AG10803 (cell line): ENCODE results near the gene BNIPL.

ENCODE experiments used
- DNase-seq: peaks from one replicate; pipeline ENCODE4 v3.0.0; 2010; ENCODE audit warnings: low read depth
- H3K4me3 ChIP-seq: 2 replicates; pipeline ENCODE4 v1.5.1; 2011; ENCODE audit warnings: mild to moderate bottlenecking, low read length, control low read depth
- CTCF ChIP-seq: conservative IDR thresholded peaks from 2 replicates; pipeline ENCODE4 v1.5.1; 2011; ENCODE audit warnings: mild to moderate bottlenecking, low read length, control low read depth, inconsistent platforms

BNIPL gene

GRCh38 chr1:150997949-150998348 lies 38.4 kb upstream of the BNIPL start:
- TF ChIP-seq CTCF = no peak
- no peak overlapping the region for H3K4me3 ChIP-seq
- no peak for DNase-seq

- H3K4me3 ChIP-seq = no peak overlapping the region
- DNase-seq = peak; percentile 40
- TF ChIP-seq CTCF = no peak
Observed at GRCh38 chr1:150999051-150999674, 37.2 kb upstream of the BNIPL start.

- H3K4me3 ChIP-seq = no peak overlapping the region
- DNase-seq = no peak
- TF ChIP-seq CTCF = no peak
Observed at GRCh38 chr1:150999926-151000325, 36.5 kb upstream of the BNIPL start.

- no peak for TF ChIP-seq CTCF
- DNase-seq = no peak
- H3K4me3 ChIP-seq = no peak overlapping the region
Observed at GRCh38 chr1:151000408-151000807, 36.0 kb upstream of the BNIPL start.

- no peak for DNase-seq
- no peak for TF ChIP-seq CTCF
- H3K4me3 ChIP-seq = no peak overlapping the region
Observed at GRCh38 chr1:151001602-151002001, 34.8 kb upstream of the BNIPL start.

- TF ChIP-seq CTCF = no peak
- no peak overlapping the region for H3K4me3 ChIP-seq
- no peak for DNase-seq
Observed at GRCh38 chr1:151002051-151002450, 34.3 kb upstream of the BNIPL start.

- DNase-seq = no peak
- no peak overlapping the region for H3K4me3 ChIP-seq
- no peak for TF ChIP-seq CTCF
Observed at GRCh38 chr1:151002611-151003010, 33.8 kb upstream of the BNIPL start.
